C4-2B (cell line): Measurements from ENCODE around the gene PITPNC1.

Source experiments
- CTCF ChIP-seq: fragments of 450-650 bp; conservative IDR thresholded peaks from 2 replicates; pipeline ENCODE4 v1.5.1; 2017; ENCODE audit warnings: mild to moderate bottlenecking
- ZFX ChIP-seq: fragments of 450-650 bp; IDR thresholded peaks from 2 replicates; pipeline ENCODE4 v1.6.1; 2017

GRCh38 chr17:67500677-67501300 is 123.7 kb downstream of the PITPNC1 start:
- TF ChIP-seq CTCF (no peak), ZFX (no peak)
